ENCODE results near the gene SLC25A45. TPM values are rescaled to one million over a fixed set of nuclear protein-coding genes. Genes with fewer than 3 reads are reported as not detected.

Gene SLC25A45
- total and polyA plus RNA-seq, 2 experiments from 2014 or later, result 0.10 to 0.74 TPM

DNA sequence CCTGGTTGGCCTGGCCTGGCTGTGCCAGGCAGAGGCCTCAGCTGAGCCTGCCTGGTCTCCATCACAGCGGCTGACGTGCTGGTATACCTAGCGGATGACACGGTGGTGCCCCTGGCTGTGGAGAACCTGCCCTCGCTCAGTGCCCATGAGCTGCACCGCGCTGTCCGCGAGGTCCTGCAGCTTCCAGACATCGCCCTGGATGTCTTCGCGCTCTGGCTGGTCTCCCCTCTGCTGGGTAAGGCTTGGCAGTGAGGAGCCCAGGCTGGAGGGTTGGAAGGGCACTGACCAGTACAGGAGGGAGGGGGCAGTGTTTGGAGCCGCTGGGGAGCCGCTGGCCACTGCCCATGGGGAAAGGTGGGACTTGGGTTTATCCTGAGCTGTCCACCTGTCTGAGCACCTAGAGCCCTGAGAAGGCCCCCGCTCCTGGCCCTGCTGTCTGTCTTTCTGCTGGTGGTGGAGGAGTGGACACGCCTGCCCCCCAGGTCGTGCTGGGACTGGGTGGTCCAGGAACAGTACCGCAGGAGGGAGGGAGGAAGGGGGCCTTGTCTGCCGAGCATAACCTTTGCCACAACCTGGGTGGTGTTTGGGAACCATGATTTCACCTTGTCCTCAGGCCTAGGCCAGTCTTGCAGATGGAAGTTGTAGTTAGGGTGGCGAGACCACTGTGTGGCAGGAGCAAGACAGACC, 7.0 kb upstream of the SLC25A45 start:
- 0 out of 2 replicates have a peak overlapping the region, but pooled peaks have one; percentile 18 for H3K27ac Mint-ChIP-seq
- no peaks in the 10 kb centered on the region for H3K27me3 ChIP-seq (ENCODE audit: insufficient read depth)
- H3K9me2 ChIP-seq (ENCODE audit: insufficient read depth), result no peaks in the 10 kb centered on the region
- H3K27ac ChIP-seq (ENCODE audit: low read depth), result no peak overlapping the region
- H3K9me3 Mint-ChIP-seq, result no peaks in the 10 kb centered on the region
- TF ChIP-seq STAT1 (IDR thresholded peaks at IDR 0.05; ENCODE audit: unreplicated experiment) (no peak), JUNB (IDR thresholded peaks at IDR 0.05; ENCODE audit: unreplicated experiment) (no peak), NANOG (IDR thresholded peaks at IDR 0.05; ENCODE audit: borderline replicate concordance) (no peak)
- TF ChIP-seq, protein P1, sequence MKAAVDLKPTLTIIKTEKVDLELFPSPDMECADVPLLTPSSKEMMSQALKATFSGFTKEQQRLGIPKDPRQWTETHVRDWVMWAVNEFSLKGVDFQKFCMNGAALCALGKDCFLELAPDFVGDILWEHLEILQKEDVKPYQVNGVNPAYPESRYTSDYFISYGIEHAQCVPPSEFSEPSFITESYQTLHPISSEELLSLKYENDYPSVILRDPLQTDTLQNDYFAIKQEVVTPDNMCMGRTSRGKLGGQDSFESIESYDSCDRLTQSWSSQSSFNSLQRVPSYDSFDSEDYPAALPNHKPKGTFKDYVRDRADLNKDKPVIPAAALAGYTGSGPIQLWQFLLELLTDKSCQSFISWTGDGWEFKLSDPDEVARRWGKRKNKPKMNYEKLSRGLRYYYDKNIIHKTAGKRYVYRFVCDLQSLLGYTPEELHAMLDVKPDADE (IDR thresholded peaks at IDR 0.05), result no peak
- H3K4me1 Mint-ChIP-seq, result peaks cover 19% of the 10 kb centered on the region
- H3K27me3 Mint-ChIP-seq (ENCODE audit: insufficient read depth, low read depth, poor library complexity), result peaks cover 7% of the 10 kb centered on the region
- H2AFZ ChIP-seq, result no peak overlapping the region
- H3K4me1 ChIP-seq (ENCODE audit: insufficient read depth), result peaks cover 10% of the 10 kb centered on the region; the same call in 1 of the 2 replicates
- no peaks in the 10 kb centered on the region for H3K79me2 ChIP-seq (replicated peaks; ENCODE audit: insufficient read depth)
- ATAC-seq (no peak), DNase-seq (ENCODE audit: low spot score) (no peak)
- H3K4me3 ChIP-seq, result no peak overlapping the region
- 0 out of 2 replicates have a peak, but pooled peaks cover 6% of the 10 kb centered on the region for H3F3A ChIP-seq (replicated peaks; ENCODE audit: low read depth)
- no peaks in the 10 kb centered on the region for H3K36me3 ChIP-seq (ENCODE audit: insufficient read depth)
- no peak overlapping the region for H3K4me2 ChIP-seq
- H3K4me3 Mint-ChIP-seq, result no peak overlapping the region; the same call in 2 of the 3 replicates
- no peaks in the 10 kb centered on the region for H4K20me1 ChIP-seq (replicated peaks; ENCODE audit: insufficient read depth)
- H3K36me3 Mint-ChIP-seq (ENCODE audit: low read depth), result no peaks in the 10 kb centered on the region; the same call in 2 of the 3 replicates

DNA sequence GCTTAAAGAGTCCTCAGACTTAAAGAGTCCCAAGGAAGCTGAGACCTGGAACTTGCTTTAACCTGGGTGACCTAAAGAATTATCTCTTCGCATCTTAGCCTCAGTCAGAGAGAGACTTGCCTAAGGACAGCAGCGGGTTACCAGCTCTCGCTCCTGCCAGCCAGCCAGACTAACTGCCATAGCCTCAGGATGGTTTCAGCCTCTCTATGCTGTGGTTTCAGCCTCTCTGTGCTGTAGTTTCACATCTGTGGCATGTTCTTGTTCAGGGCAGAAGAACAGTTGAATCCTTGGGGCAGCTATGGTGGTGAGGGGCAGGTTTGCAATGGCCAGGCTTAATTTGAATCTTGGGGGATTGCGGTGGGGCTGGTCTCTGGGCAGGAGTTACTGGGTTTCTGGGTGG, 6.3 kb upstream of the SLC25A45 start:
- H3K4me3 ChIP-seq, result no peak overlapping the region
- no peak overlapping the region for H3K4me2 ChIP-seq
- Mint-ChIP-seq H3K4me1 (peaks cover 22% of the 10 kb centered on the region), H3K36me3 (ENCODE audit: low read depth) (no peaks in the 10 kb centered on the region; the same call in 2 of the 3 replicates), H3K27me3 (ENCODE audit: insufficient read depth, low read depth, poor library complexity) (peaks cover 7% of the 10 kb centered on the region), H3K4me3 (no peak overlapping the region), H3K27ac (no peak overlapping the region), H3K9me3 (no peaks in the 10 kb centered on the region)
- H3K79me2 ChIP-seq (replicated peaks; ENCODE audit: insufficient read depth), result no peaks in the 10 kb centered on the region
- H4K20me1 ChIP-seq (replicated peaks; ENCODE audit: insufficient read depth), result no peaks in the 10 kb centered on the region
- no peaks in the 10 kb centered on the region for H3K9me2 ChIP-seq (ENCODE audit: insufficient read depth)
- no peaks in the 10 kb centered on the region for H3K36me3 ChIP-seq (ENCODE audit: insufficient read depth)
- no peak for ATAC-seq
- peaks cover 10% of the 10 kb centered on the region; the same call in 1 of the 2 replicates for H3K4me1 ChIP-seq (ENCODE audit: insufficient read depth)
- H3K27me3 ChIP-seq (ENCODE audit: insufficient read depth), result no peaks in the 10 kb centered on the region
- no peak for DNase-seq (ENCODE audit: low spot score)
- no peak overlapping the region for H3K27ac ChIP-seq (ENCODE audit: low read depth)
- 0 out of 2 replicates have a peak, but pooled peaks cover 6% of the 10 kb centered on the region for H3F3A ChIP-seq (replicated peaks; ENCODE audit: low read depth)
- H2AFZ ChIP-seq, result no peak overlapping the region
- TF ChIP-seq, protein P2, sequence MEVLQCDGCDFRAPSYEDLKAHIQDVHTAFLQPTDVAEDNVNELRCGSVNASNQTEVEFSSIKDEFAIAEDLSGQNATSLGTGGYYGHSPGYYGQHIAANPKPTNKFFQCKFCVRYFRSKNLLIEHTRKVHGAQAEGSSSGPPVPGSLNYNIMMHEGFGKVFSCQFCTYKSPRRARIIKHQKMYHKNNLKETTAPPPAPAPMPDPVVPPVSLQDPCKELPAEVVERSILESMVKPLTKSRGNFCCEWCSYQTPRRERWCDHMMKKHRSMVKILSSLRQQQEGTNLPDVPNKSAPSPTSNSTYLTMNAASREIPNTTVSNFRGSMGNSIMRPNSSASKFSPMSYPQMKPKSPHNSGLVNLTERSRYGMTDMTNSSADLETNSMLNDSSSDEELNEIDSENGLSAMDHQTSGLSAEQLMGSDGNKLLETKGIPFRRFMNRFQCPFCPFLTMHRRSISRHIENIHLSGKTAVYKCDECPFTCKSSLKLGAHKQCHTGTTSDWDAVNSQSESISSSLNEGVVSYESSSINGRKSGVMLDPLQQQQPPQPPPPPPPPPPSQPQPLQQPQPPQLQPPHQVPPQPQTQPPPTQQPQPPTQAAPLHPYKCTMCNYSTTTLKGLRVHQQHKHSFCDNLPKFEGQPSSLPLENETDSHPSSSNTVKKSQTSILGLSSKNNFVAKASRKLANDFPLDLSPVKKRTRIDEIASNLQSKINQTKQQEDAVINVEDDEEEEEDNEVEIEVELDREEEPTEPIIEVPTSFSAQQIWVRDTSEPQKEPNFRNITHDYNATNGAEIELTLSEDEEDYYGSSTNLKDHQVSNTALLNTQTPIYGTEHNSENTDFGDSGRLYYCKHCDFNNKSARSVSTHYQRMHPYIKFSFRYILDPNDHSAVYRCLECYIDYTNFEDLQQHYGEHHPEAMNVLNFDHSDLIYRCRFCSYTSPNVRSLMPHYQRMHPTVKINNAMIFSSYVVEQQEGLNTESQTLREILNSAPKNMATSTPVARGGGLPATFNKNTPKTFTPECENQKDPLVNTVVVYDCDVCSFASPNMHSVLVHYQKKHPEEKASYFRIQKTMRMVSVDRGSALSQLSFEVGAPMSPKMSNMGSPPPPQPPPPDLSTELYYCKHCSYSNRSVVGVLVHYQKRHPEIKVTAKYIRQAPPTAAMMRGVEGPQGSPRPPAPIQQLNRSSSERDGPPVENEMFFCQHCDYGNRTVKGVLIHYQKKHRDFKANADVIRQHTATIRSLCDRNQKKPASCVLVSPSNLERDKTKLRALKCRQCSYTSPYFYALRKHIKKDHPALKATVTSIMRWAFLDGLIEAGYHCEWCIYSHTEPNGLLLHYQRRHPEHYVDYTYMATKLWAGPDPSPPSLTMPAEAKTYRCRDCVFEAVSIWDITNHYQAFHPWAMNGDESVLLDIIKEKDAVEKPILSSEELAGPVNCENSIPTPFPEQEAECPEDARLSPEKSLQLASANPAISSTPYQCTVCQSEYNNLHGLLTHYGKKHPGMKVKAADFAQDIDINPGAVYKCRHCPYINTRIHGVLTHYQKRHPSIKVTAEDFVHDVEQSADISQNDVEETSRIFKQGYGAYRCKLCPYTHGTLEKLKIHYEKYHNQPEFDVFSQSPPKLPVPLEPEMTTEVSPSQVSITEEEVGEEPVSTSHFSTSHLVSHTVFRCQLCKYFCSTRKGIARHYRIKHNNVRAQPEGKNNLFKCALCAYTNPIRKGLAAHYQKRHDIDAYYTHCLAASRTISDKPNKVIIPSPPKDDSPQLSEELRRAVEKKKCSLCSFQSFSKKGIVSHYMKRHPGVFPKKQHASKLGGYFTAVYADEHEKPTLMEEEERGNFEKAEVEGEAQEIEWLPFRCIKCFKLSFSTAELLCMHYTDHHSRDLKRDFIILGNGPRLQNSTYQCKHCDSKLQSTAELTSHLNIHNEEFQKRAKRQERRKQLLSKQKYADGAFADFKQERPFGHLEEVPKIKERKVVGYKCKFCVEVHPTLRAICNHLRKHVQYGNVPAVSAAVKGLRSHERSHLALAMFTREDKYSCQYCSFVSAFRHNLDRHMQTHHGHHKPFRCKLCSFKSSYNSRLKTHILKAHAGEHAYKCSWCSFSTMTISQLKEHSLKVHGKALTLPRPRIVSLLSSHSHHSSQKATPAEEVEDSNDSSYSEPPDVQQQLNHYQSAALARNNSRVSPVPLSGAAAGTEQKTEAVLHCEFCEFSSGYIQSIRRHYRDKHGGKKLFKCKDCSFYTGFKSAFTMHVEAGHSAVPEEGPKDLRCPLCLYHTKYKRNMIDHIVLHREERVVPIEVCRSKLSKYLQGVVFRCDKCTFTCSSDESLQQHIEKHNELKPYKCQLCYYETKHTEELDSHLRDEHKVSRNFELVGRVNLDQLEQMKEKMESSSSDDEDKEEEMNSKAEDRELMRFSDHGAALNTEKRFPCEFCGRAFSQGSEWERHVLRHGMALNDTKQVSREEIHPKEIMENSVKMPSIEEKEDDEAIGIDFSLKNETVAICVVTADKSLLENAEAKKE (CRISPR knock-in tag; IDR thresholded peaks at IDR 0.05), result no peak
- TF ChIP-seq, protein P3, sequence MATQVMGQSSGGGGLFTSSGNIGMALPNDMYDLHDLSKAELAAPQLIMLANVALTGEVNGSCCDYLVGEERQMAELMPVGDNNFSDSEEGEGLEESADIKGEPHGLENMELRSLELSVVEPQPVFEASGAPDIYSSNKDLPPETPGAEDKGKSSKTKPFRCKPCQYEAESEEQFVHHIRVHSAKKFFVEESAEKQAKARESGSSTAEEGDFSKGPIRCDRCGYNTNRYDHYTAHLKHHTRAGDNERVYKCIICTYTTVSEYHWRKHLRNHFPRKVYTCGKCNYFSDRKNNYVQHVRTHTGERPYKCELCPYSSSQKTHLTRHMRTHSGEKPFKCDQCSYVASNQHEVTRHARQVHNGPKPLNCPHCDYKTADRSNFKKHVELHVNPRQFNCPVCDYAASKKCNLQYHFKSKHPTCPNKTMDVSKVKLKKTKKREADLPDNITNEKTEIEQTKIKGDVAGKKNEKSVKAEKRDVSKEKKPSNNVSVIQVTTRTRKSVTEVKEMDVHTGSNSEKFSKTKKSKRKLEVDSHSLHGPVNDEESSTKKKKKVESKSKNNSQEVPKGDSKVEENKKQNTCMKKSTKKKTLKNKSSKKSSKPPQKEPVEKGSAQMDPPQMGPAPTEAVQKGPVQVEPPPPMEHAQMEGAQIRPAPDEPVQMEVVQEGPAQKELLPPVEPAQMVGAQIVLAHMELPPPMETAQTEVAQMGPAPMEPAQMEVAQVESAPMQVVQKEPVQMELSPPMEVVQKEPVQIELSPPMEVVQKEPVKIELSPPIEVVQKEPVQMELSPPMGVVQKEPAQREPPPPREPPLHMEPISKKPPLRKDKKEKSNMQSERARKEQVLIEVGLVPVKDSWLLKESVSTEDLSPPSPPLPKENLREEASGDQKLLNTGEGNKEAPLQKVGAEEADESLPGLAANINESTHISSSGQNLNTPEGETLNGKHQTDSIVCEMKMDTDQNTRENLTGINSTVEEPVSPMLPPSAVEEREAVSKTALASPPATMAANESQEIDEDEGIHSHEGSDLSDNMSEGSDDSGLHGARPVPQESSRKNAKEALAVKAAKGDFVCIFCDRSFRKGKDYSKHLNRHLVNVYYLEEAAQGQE (IDR thresholded peaks at IDR 0.05; ENCODE audit: unreplicated experiment), result no peak
- no peak for TF ChIP-seq CREB1 (CRISPR knock-in tag; IDR thresholded peaks at IDR 0.05; ENCODE audit: low read depth)
- TF ChIP-seq EZH2 (IDR thresholded peaks at IDR 0.05; ENCODE audit: low read depth, unreplicated experiment), result no peak

All from GM23338 (cell line).